SK-N-SH (cell line): ENCODE measurements around the gene RPL29. TPM values are rescaled to one million over a fixed set of nuclear protein-coding genes. Genes with fewer than 3 reads are reported as not detected.
A peak's percentile ranks its signal among the peaks of the same experiment; 100 is the strongest.
"Not testable (repeated sequence)": the region's sequence is repeated elsewhere in the genome, so short reads cannot be mapped to it uniquely, and the experiment has no call there.

Experiments used
- CTCF ChIA-PET: fragments of 300-600, 350-600 bp; formaldehyde crosslinking; extraction: SDS; loops from one replicate; lab custom pipeline; 2021; lab: Yijun Ruan, JAX
- POLR2A ChIA-PET: fragments of 350-600 bp; sonication (Branson Sonifier 250); formaldehyde crosslinking; extraction: SDS; loops from one replicate; lab custom pipeline; 2020; ENCODE audit warnings: antibody characterized with exemption, inconsistent platforms; lab: Yijun Ruan, JAX
- DNase-seq: peaks from one replicate; pipeline ENCODE4 v3.0.0; 2012
- H2AFZ ChIP-seq: fragments of 200-600 bp; sonication (generic); 2 replicates; pipeline ENCODE4 v1.8.1; 2016; ENCODE audit warnings: antibody characterized with exemption, mild to moderate bottlenecking, low read depth
- H3F3A ChIP-seq: fragments of 200-600 bp; sonication (generic); replicated peaks from 2 replicates; pipeline ENCODE3; 2016; ENCODE audit warnings: antibody characterized with exemption, mild to moderate bottlenecking; ENCODE audit not compliant: insufficient read depth
- H3K27ac ChIP-seq, 2 experiments: fragments of 200-500 bp in 1 of 2; fragments of 200-600 bp in 1 of 2; sonication (Bioruptor generic) in 1 of 2; sonication (generic), shearing (Covaris generic) in 1 of 2; 2 replicates each; pipeline versions ENCODE4 v1.5.1 to v1.6.1; 2014 to 2016; ENCODE audit warnings: low read depth in 2 of 2, inconsistent platforms in 1 of 2, low read length in 1 of 2, mild to moderate bottlenecking in 1 of 2, mixed read lengths in 1 of 2
- H3K27me3 ChIP-seq: fragments of 200-600 bp; sonication (generic), shearing (Covaris generic); 2 replicates; pipeline ENCODE4 v1.6.1; 2016; ENCODE audit warnings: mixed run types; ENCODE audit not compliant: insufficient read depth
- H3K36me3 ChIP-seq, 2 experiments: fragments of 200-500 bp in 1 of 2; fragments of 200-600 bp in 1 of 2; sonication (Bioruptor generic) in 1 of 2; sonication (generic) in 1 of 2; replicated peaks in 1 of 2; 2 replicates each; pipeline versions ENCODE3 to v1.5.1; 2014 to 2016; ENCODE audit warnings: low read length in 1 of 2, mild to moderate bottlenecking in 1 of 2; ENCODE audit not compliant: insufficient read depth in 2 of 2, control insufficient read depth in 1 of 2
- H3K4me1 ChIP-seq, 2 experiments: fragments of 200-500 bp in 1 of 2; fragments of 200-600 bp in 1 of 2; sonication (Bioruptor generic) in 1 of 2; sonication (generic), shearing (Covaris generic) in 1 of 2; 2 replicates each; pipeline versions ENCODE4 v1.5.1 to v1.6.1; 2014 to 2016; ENCODE audit warnings: low read depth in 1 of 2, low read length in 1 of 2, mixed run types in 1 of 2; ENCODE audit not compliant: insufficient read depth in 2 of 2, control insufficient read depth in 1 of 2
- H3K4me2 ChIP-seq: fragments of 200-600 bp; sonication (generic), shearing (Covaris generic); 2 replicates; pipeline ENCODE4 v1.6.1; 2017; ENCODE audit warnings: mixed run types
- H3K4me3 ChIP-seq, 2 experiments: fragments of 200-500 bp in 1 of 2; fragments of 200-600 bp in 1 of 2; sonication (Bioruptor generic) in 1 of 2; sonication (generic), shearing (Covaris generic) in 1 of 2; 2 replicates each; pipeline versions ENCODE4 v1.5.1 to v1.8.1; 2014 to 2016; ENCODE audit warnings: low read depth in 2 of 2, inconsistent platforms in 1 of 2, low read length in 1 of 2, mild to moderate bottlenecking in 1 of 2, mixed read lengths in 1 of 2, moderate library complexity in 1 of 2
- H3K79me2 ChIP-seq: fragments of 200-600 bp; sonication (generic); 2 replicates; pipeline ENCODE4 v1.8.1; 2017; ENCODE audit warnings: mild to moderate bottlenecking; ENCODE audit not compliant: insufficient read depth
- H3K9ac ChIP-seq: fragments of 200-600 bp; sonication (generic); 2 replicates; pipeline ENCODE4 v1.6.1; 2017; ENCODE audit warnings: mixed run types
- H3K9me2 ChIP-seq: fragments of 200-600 bp; sonication (generic); 2 replicates; pipeline ENCODE4 v1.6.1; 2017; ENCODE audit warnings: mixed run types
- H3K9me3 ChIP-seq: fragments of 200-600 bp; sonication (generic); 2 replicates; pipeline ENCODE4 v1.6.1; 2017; ENCODE audit warnings: mixed run types, mild to moderate bottlenecking, moderate library complexity
- H4K20me1 ChIP-seq: fragments of 200-600 bp; sonication (generic); 2 replicates; pipeline ENCODE4 v1.6.1; 2017; ENCODE audit warnings: mild to moderate bottlenecking, mixed run types; ENCODE audit not compliant: insufficient read depth
- JUND ChIP-seq: IDR thresholded peaks from 2 replicates; pipeline ENCODE4 v1.4.0; 2012
- MXI1 ChIP-seq: IDR thresholded peaks from 2 replicates; pipeline ENCODE4 v1.6.1; 2012; ENCODE audit warnings: mild to moderate bottlenecking, low read depth, low read length, improper control_type of control experiment
- REST ChIP-seq: IDR thresholded peaks from 2 replicates; pipeline ENCODE4 v1.6.1; 2012; ENCODE audit warnings: mild to moderate bottlenecking, low read depth, low read length, moderate library complexity
- SIN3A ChIP-seq: IDR thresholded peaks from 2 replicates; pipeline ENCODE4 v1.6.1; 2012; ENCODE audit warnings: low read depth, mild to moderate bottlenecking, low read length, moderate library complexity, borderline replicate concordance
- WGBS: methylation state at CpG from one replicate; pipeline ENCODE4 v1.1.6; 2017; ENCODE audit warnings: low lambda C conversion rate; 5-methylcytosine and 5-hydroxymethylcytosine counted together
- polyA plus RNA-seq, 3 experiments: library from polyadenylated mRNA; depleted of rRNA; stranded (reverse); fragments of >200 nt; gene quantifications; 2 replicates each; pipeline ENCODE4 v1.2.3, GENCODE V29; 2012

RPL29 gene
- polyA plus RNA-seq, 1 of the 3 experiments (the other 2 are of a cell fraction) = 3,173 TPM

GRCh38 chr3:51992017-51992682 lies 3.5 kb downstream of the RPL29 start:
- Histone ChIP-seq H4K20me1 (0 out of 2 replicates have a peak, but pooled peaks cover 15% of the 10 kb centered on the region), H2AFZ (no peak overlapping the region), H3K27me3 (no peaks in the 10 kb centered on the region), H3K9me2 (no peaks in the 10 kb centered on the region), H3K79me2 (peaks cover 46% of the 10 kb centered on the region), H3K27ac (peak overlapping the region in 1 of 2 experiments; percentile 16; a peak in 1 of 4 replicates), H3K4me2 (no peak overlapping the region), H3K36me3 (peaks cover 23 to 25% of the 10 kb centered on the region in 2 experiments), H3K4me3 (no peak overlapping the region), H3K9ac (no peak overlapping the region), H3K9me3 (no peaks in the 10 kb centered on the region), H3F3A (peaks cover 44% of the 10 kb centered on the region), H3K4me1 (peaks cover 9 to 28% of the 10 kb centered on the region in 2 experiments; a peak in 3 of 4 replicates)
- ChIA-PET POLR2A (interaction anchor here (0.6 to 4.8 kb wide), 14 partner anchors 9 to 774 kb away, joined by 3 to 42 read pairs (median 4); partner anchors contain the start of genes ABHD14A, ABHD14B, ACY1 and PARP3), CTCF (interaction anchor here (0.6 to 3.9 kb wide), 11 partner anchors 9 to 247 kb away, joined by 3 to 23 read pairs (median 6); partner anchors contain the start of genes ABHD14A, ABHD14B, ACY1 and PARP3)
- no peak for TF ChIP-seq MXI1
- peak; percentile 29; the same call in 1 of the 2 replicates for TF ChIP-seq SIN3A
- no peak for TF ChIP-seq REST
- no peak for TF ChIP-seq JUND
- no peak for DNase-seq
- 91% methylated on average over 2 of the region's 3 CpGs for WGBS

GRCh38 chr3:51990501-51990971 lies 5.2 kb downstream of the RPL29 start:
- peaks cover 9 to 28% of the 10 kb centered on the region in 2 experiments; a peak in 3 of 4 replicates for H3K4me1 ChIP-seq
- H3K27me3 ChIP-seq, H3K9me2 ChIP-seq, H3K4me2 ChIP-seq, DNase-seq, H3K9ac ChIP-seq, H3K9me3 ChIP-seq, H3K4me3 ChIP-seq, H2AFZ ChIP-seq, H3K27ac ChIP-seq: not testable (repeated sequence)
- ChIA-PET POLR2A (interaction anchor here (0.6 to 4.8 kb wide), 4 partner anchors 8 to 48 kb away, joined by 3 to 42 read pairs (median 6); partner anchors contain the start of genes ACY1, PARP3 and RRP9), CTCF (interaction anchor here (0.8 to 3.1 kb wide), 4 partner anchors 11 to 48 kb away, joined by 3 to 14 read pairs (median 7); partner anchors contain the start of genes ABHD14A, PARP3 and RRP9)
- peaks cover 41% of the 10 kb centered on the region for H3F3A ChIP-seq
- WGBS = 100% methylated on average over 5 of the region's 38 CpGs
- H3K79me2 ChIP-seq = peaks cover 44% of the 10 kb centered on the region
- 0 out of 2 replicates have a peak, but pooled peaks cover 15% of the 10 kb centered on the region for H4K20me1 ChIP-seq
- peaks cover 23 to 25% of the 10 kb centered on the region in 2 experiments for H3K36me3 ChIP-seq
